CD14-positive monocyte (primary cell): ENCODE results near the gene OTULIN. TPM values are rescaled to one million over a fixed set of nuclear protein-coding genes. Genes with fewer than 3 reads are reported as not detected.
A peak's percentile ranks its signal among the peaks of the same experiment; 100 is the strongest.

Experiments
- DNase-seq, 3 donors: peaks; one replicate each; pipeline ENCODE4 v3.0.0-alpha.2; 2011 to 2022
- H2AFZ ChIP-seq: 2 replicates; pipeline ENCODE4 v1.6.0; 2012; ENCODE audit warnings: mild to moderate bottlenecking, low read depth, low read length, inconsistent platforms; ENCODE audit not compliant: insufficient read depth, poor library complexity, severe bottlenecking
- H3K27ac ChIP-seq, 2 donors: 1 replicate in 1 of 2; 2 replicates in 1 of 2; pipeline ENCODE4 v1.5.1; 2012 to 2013; ENCODE audit warnings: low read length in 2 of 2, control low read depth in 1 of 2, inconsistent platforms in 1 of 2, low read depth in 1 of 2, mild to moderate bottlenecking in 1 of 2
- H3K27me3 ChIP-seq, 2 donors: one replicate each; pipeline versions ENCODE4 v1.6.0 to v1.6.1; 2011 to 2013; ENCODE audit warnings: low read length in 2 of 2; ENCODE audit not compliant: control insufficient read depth in 2 of 2, insufficient read depth in 2 of 2
- H3K36me3 ChIP-seq, 2 donors: replicated peaks in 1 of 2; 1 replicate in 1 of 2; 2 replicates in 1 of 2; pipeline versions ENCODE4 v1.5.1 to v1.6.1; 2012 to 2013; ENCODE audit warnings: low read length in 2 of 2, control low read depth in 1 of 2, inconsistent platforms in 1 of 2, mild to moderate bottlenecking in 1 of 2; ENCODE audit not compliant: insufficient read depth in 2 of 2, control insufficient read depth in 1 of 2
- H3K4me1 ChIP-seq, 2 donors: 1 replicate in 1 of 2; 2 replicates in 1 of 2; pipeline versions ENCODE4 v1.5.1 to v1.6.1; 2012 to 2013; ENCODE audit warnings: low read length in 2 of 2, control low read depth in 1 of 2, inconsistent platforms in 1 of 2, mild to moderate bottlenecking in 1 of 2, moderate library complexity in 1 of 2; ENCODE audit not compliant: insufficient read depth in 2 of 2, control insufficient read depth in 1 of 2
- H3K4me2 ChIP-seq: replicated peaks from 2 replicates; pipeline ENCODE3; 2012; ENCODE audit warnings: low read length, moderate library complexity, mild to moderate bottlenecking; ENCODE audit not compliant: poor library complexity, severe bottlenecking; ENCODE audit errors: extremely low read depth
- H3K4me3 ChIP-seq, 3 experiments: fragments of 200-600 bp in 1 of 3; sonication (generic) in 1 of 3; replicated peaks in 1 of 3; 1 replicate in 2 of 3; 2 replicates in 1 of 3; pipeline ENCODE4 v1.5.1; 2011 to 2013; ENCODE audit warnings: low read length in 3 of 3, mild to moderate bottlenecking in 3 of 3, control low read depth in 2 of 3, low read depth in 2 of 3, inconsistent platforms in 1 of 3, moderate library complexity in 1 of 3
- H3K79me2 ChIP-seq: 2 replicates; pipeline ENCODE4 v1.6.0; 2012; ENCODE audit warnings: mild to moderate bottlenecking, control low read depth, inconsistent platforms, low read length, moderate library complexity; ENCODE audit not compliant: insufficient read depth
- H3K9ac ChIP-seq: 2 replicates; pipeline ENCODE4 v1.6.0; 2017; ENCODE audit warnings: low read length, mild to moderate bottlenecking; ENCODE audit not compliant: insufficient read depth, poor library complexity, severe bottlenecking
- H3K9me3 ChIP-seq, 2 donors: replicated peaks in 1 of 2; 1 replicate in 1 of 2; 2 replicates in 1 of 2; pipeline versions ENCODE4 v1.5.1 to v1.6.1; 2012 to 2013; ENCODE audit warnings: low read length in 2 of 2, control low read depth in 1 of 2; ENCODE audit not compliant: control insufficient read depth in 1 of 2, insufficient read depth in 1 of 2
- H4K20me1 ChIP-seq: 2 replicates; pipeline ENCODE4 v1.6.0; 2012; ENCODE audit warnings: mild to moderate bottlenecking, low read length, control low read depth, moderate library complexity; ENCODE audit not compliant: insufficient read depth
- H3K27ac Mint-ChIP-seq, 7 donors: one replicate each; pipeline ENCODE4 v1.8.0; 2020; ENCODE audit warnings: mild to moderate bottlenecking in 7 of 7, mixed read lengths in 7 of 7, moderate library complexity in 6 of 7, inconsistent platforms in 2 of 7
- H3K27me3 Mint-ChIP-seq, 3 donors: one replicate each; pipeline ENCODE4 v1.8.0; 2021 to 2022; ENCODE audit warnings: low read depth in 3 of 3, mild to moderate bottlenecking in 3 of 3, mixed read lengths in 3 of 3, moderate library complexity in 3 of 3, inconsistent platforms in 1 of 3
- H3K36me3 Mint-ChIP-seq, 2 donors: one replicate each; pipeline ENCODE4 v1.8.0; 2020; ENCODE audit warnings: mixed read lengths in 2 of 2, inconsistent platforms in 1 of 2, mild to moderate bottlenecking in 1 of 2
- H3K4me1 Mint-ChIP-seq: one replicate; pipeline ENCODE4 v1.8.0; 2020; ENCODE audit warnings: mild to moderate bottlenecking, mixed read lengths
- H3K4me3 Mint-ChIP-seq, 2 donors: one replicate each; pipeline ENCODE4 v1.8.0; 2020; ENCODE audit warnings: mild to moderate bottlenecking in 2 of 2, mixed read lengths in 2 of 2, moderate library complexity in 1 of 2
- H3K9me3 Mint-ChIP-seq, 7 donors: one replicate each; pipeline ENCODE4 v1.8.0; 2020 to 2022; ENCODE audit warnings: mixed read lengths in 7 of 7, mild to moderate bottlenecking in 6 of 7, moderate library complexity in 6 of 7, inconsistent platforms in 2 of 7
- CTCF ChIP-seq: fragments of 200-600 bp; IDR thresholded peaks from one replicate; pipeline ENCODE4 v1.8.0; 2022; ENCODE audit warnings: antibody characterized with exemption, mild to moderate bottlenecking
- WGBS: methylation state at CpG from one replicate; pipeline ENCODE4 v1.1.5; 2013; ENCODE audit warnings: missing lambda C conversion rate; ENCODE audit not compliant: insufficient coverage; 5-methylcytosine and 5-hydroxymethylcytosine counted together
- intact Hi-C, 2 donors: fragments of 100-400 bp; cut with micrococcal nuclease; formaldehyde crosslinking; loops; one replicate each; pipeline versions ENCODE4 v1.15.0 to v1.15.1; 2023
- polyA plus RNA-seq, 3 donors: library from polyadenylated mRNA; depleted of rRNA in 1 of 3; unstranded in 2 of 3; stranded (reverse) in 1 of 3; fragments of 300-500 nt in 2 of 3; fragments of >200 nt in 1 of 3; fragmentation: Illumina TruSeq in 2 of 3; gene quantifications; 1 replicate in 2 of 3; 2 replicates in 1 of 3; pipeline ENCODE4 v1.2.3, GENCODE V29; 2012 to 2021

OTULIN gene
- polyA plus RNA-seq, 3 donors, result 13.7 to 14.2 (median 14.0) TPM

- Mint-ChIP-seq H3K27me3 (peaks cover 2 to 5% (median 2%) of the 10 kb centered on the region in 3 donors), H3K4me3 (no peak overlapping the region), H3K4me1 (peaks cover 29% of the 10 kb centered on the region), H3K36me3 (peaks cover 0 to 2% of the 10 kb centered on the region in 2 donors), H3K9me3 (peaks cover 0 to 5% (median 0%) of the 10 kb centered on the region in 7 donors), H3K27ac (peak overlapping the region; percentile 20 to 82 (median 66))
- no peaks in the 10 kb centered on the region for H3K79me2 ChIP-seq
- no peak overlapping the region for H3K4me2 ChIP-seq
- no peaks in the 10 kb centered on the region for H3K36me3 ChIP-seq
- H3K4me3 ChIP-seq, result no peak overlapping the region
- H4K20me1 ChIP-seq, result no peaks in the 10 kb centered on the region
- intact Hi-C loops, result loop anchor here in 1 of 2 donors (10.0 kb wide), 1 partner anchor 151 kb away; the partner anchor contains the start of gene ANKH
- no peaks in the 10 kb centered on the region for H3K9me3 ChIP-seq
- H2AFZ ChIP-seq, result no peak overlapping the region
- H3K4me1 ChIP-seq, result peaks cover 20 to 28% of the 10 kb centered on the region in 2 donors
- TF ChIP-seq CTCF, result no peak
- WGBS, result 40% methylated on average over 1 of the region's 4 CpGs
- peak overlapping the region in 1 of 2 donors; percentile 39 for H3K27ac ChIP-seq
- no peaks in the 10 kb centered on the region for H3K27me3 ChIP-seq
- no peak overlapping the region for H3K9ac ChIP-seq
- DNase-seq, result peak; percentile 50 to 73 (median 67)
Observed at GRCh38 chr5:14723701-14724132, 59.2 kb downstream of the OTULIN start.

GRCh38 chr5:14724633-14725032 lies 60.1 kb downstream of the OTULIN start:
- intact Hi-C loops, result loop anchor here in 1 of 2 donors (5.0 to 10.0 kb wide), 2 partner anchors 150 to 278 kb away; partner anchors contain the start of gene ANKH
- peaks cover 29% of the 10 kb centered on the region for H3K4me1 Mint-ChIP-seq
- H3K9me3 Mint-ChIP-seq, result peaks cover 0 to 5% (median 0%) of the 10 kb centered on the region in 7 donors

More at GRCh38 chr5:14724633-14725032, 60.1 kb downstream of the OTULIN start:
- peak; percentile 47 to 61 (median 56) for DNase-seq
- H3K27ac ChIP-seq, result peak overlapping the region in 1 of 2 donors; percentile 39
- Mint-ChIP-seq H3K4me3 (no peak overlapping the region), H3K27ac (peak overlapping the region; percentile 43 to 89 (median 69)), H3K36me3 (no peaks in the 10 kb centered on the region), H3K27me3 (peaks cover 2 to 5% (median 2%) of the 10 kb centered on the region in 3 donors)
- no peak overlapping the region for H2AFZ ChIP-seq
- no peak overlapping the region for H3K9ac ChIP-seq
- H3K4me1 ChIP-seq, result peaks cover 20 to 28% of the 10 kb centered on the region in 2 donors
- H3K9me3 ChIP-seq, result no peaks in the 10 kb centered on the region
- H3K36me3 ChIP-seq, result no peaks in the 10 kb centered on the region
- no peak overlapping the region for H3K4me3 ChIP-seq
- no peaks in the 10 kb centered on the region for H3K27me3 ChIP-seq
- no peaks in the 10 kb centered on the region for H4K20me1 ChIP-seq
- H3K79me2 ChIP-seq, result no peaks in the 10 kb centered on the region
- TF ChIP-seq CTCF, result no peak
- WGBS, result 29% methylated on average over 9 of the region's 10 CpGs
- H3K4me2 ChIP-seq, result peak overlapping the region; percentile 4
